GM23338 (cell line): ENCODE data around the gene TRDMT1. TPM values are rescaled to one million over a fixed set of nuclear protein-coding genes. Genes with fewer than 3 reads are reported as not detected.

Experiments
- ATAC-seq: fragments of 200-7000 bp; cut with Tn5 transposase; 3 replicates; pipeline ENCODE4 v1.9.1; 2020
- DNase-seq: peaks from one replicate; pipeline ENCODE4 v3.0.0-alpha.2; 2015; ENCODE audit warnings: low spot score
- H2AFZ ChIP-seq: fragments of 200-600 bp; sonication (generic); 2 replicates; pipeline ENCODE4 v1.8.0; 2016; ENCODE audit warnings: antibody characterized with exemption, mild to moderate bottlenecking, moderate library complexity
- H3F3A ChIP-seq: fragments of 200-600 bp; sonication (generic); replicated peaks from 2 replicates; pipeline ENCODE4 v1.8.0; 2017; ENCODE audit warnings: antibody characterized with exemption, mixed run types, low read depth
- H3K27ac ChIP-seq: fragments of 200-600 bp; sonication (generic); 2 replicates; pipeline ENCODE4 v1.6.1; 2016; ENCODE audit warnings: low read depth
- H3K27me3 ChIP-seq: fragments of 200-600 bp; sonication (generic); 2 replicates; pipeline ENCODE4 v1.8.0; 2016; ENCODE audit warnings: mild to moderate bottlenecking, mixed run types, moderate library complexity; ENCODE audit not compliant: insufficient read depth
- H3K36me3 ChIP-seq: fragments of 200-600 bp; sonication (generic); 2 replicates; pipeline ENCODE4 v1.8.0; 2016; ENCODE audit warnings: mild to moderate bottlenecking; ENCODE audit not compliant: insufficient read depth
- H3K4me1 ChIP-seq: fragments of 200-600 bp; sonication (generic); 2 replicates; pipeline ENCODE4 v1.8.0; 2016; ENCODE audit warnings: mild to moderate bottlenecking, moderate library complexity; ENCODE audit not compliant: insufficient read depth
- H3K4me2 ChIP-seq: fragments of 200-600 bp; sonication (generic); 2 replicates; pipeline ENCODE4 v1.7.1; 2017; ENCODE audit warnings: mixed run types
- H3K4me3 ChIP-seq: fragments of 200-600 bp; sonication (generic); 2 replicates; pipeline ENCODE4 v1.6.1; 2016; ENCODE audit warnings: mixed run types
- H3K79me2 ChIP-seq: fragments of 200-600 bp; sonication (generic); replicated peaks from 2 replicates; pipeline ENCODE4 v1.8.0; 2017; ENCODE audit warnings: mild to moderate bottlenecking; ENCODE audit not compliant: insufficient read depth
- H3K9me2 ChIP-seq: fragments of 200-600 bp; sonication (generic); 2 replicates; pipeline ENCODE4 v1.8.0; 2017; ENCODE audit not compliant: insufficient read depth
- H4K20me1 ChIP-seq: fragments of 200-600 bp; sonication (generic); replicated peaks from 2 replicates; pipeline ENCODE4 v1.8.0; 2017; ENCODE audit warnings: mild to moderate bottlenecking; ENCODE audit not compliant: insufficient read depth
- H3K27ac Mint-ChIP-seq: 2 replicates; pipeline ENCODE4 v1.8.0; 2020; ENCODE audit warnings: inconsistent platforms, mild to moderate bottlenecking, moderate library complexity, mixed read lengths
- H3K27me3 Mint-ChIP-seq: 3 replicates; pipeline ENCODE4 v1.8.0; 2022; ENCODE audit warnings: low read depth, mild to moderate bottlenecking, moderate library complexity, mixed read lengths, inconsistent platforms; ENCODE audit not compliant: insufficient read depth, poor library complexity
- H3K36me3 Mint-ChIP-seq: 3 replicates; pipeline ENCODE4 v1.8.0; 2021; ENCODE audit warnings: low read depth, mild to moderate bottlenecking, inconsistent platforms, moderate library complexity, mixed read lengths
- H3K4me1 Mint-ChIP-seq: 3 replicates; pipeline ENCODE4 v1.8.0; 2020; ENCODE audit warnings: mild to moderate bottlenecking, inconsistent platforms, mixed read lengths
- H3K4me3 Mint-ChIP-seq: 3 replicates; pipeline ENCODE4 v1.8.0; 2021; ENCODE audit warnings: moderate library complexity, mild to moderate bottlenecking, inconsistent platforms, mixed read lengths
- H3K9me3 Mint-ChIP-seq: 3 replicates; pipeline ENCODE4 v1.8.0; 2020; ENCODE audit warnings: moderate library complexity, mild to moderate bottlenecking, inconsistent platforms, mixed read lengths
- CREB1 ChIP-seq: fragments of 250-450 bp; sonication (Bioruptor Pico); IDR thresholded peaks from 2 replicates; pipeline ENCODE4 v1.5.0; 2020; ENCODE audit warnings: low read depth, mild to moderate bottlenecking, moderate library complexity
- CTCF ChIP-seq, 2 experiments: fragments of 200-600 bp in 1 of 2; sonication (generic) in 1 of 2; conservative IDR thresholded peaks; 2 replicates each; pipeline versions ENCODE4 v1.5.1 to v1.6.1; 2016 to 2017; ENCODE audit warnings: antibody characterized with exemption in 2 of 2, low read depth in 2 of 2, mild to moderate bottlenecking in 2 of 2, moderate library complexity in 1 of 2
- EZH2 ChIP-seq: fragments of 200-600 bp; sonication (generic); IDR thresholded peaks from one replicate; pipeline ENCODE4 v1.8.0; 2017; ENCODE audit warnings: antibody characterized with exemption, mild to moderate bottlenecking, low read depth; ENCODE audit not compliant: unreplicated experiment
- EZH2phosphoT487 ChIP-seq: fragments of 200-600 bp; sonication (generic); IDR thresholded peaks from one replicate; pipeline ENCODE4 v1.8.1; 2018; ENCODE audit warnings: antibody characterized with exemption; ENCODE audit not compliant: unreplicated experiment
- JUNB ChIP-seq: IDR thresholded peaks from one replicate; pipeline ENCODE4 v1.6.1; 2016; ENCODE audit warnings: antibody characterized with exemption; ENCODE audit not compliant: unreplicated experiment
- NANOG ChIP-seq: IDR thresholded peaks from 2 replicates; pipeline ENCODE4 v1.6.1; 2016; ENCODE audit warnings: antibody characterized with exemption, borderline replicate concordance
- POLR2AphosphoS5 ChIP-seq: IDR thresholded peaks from 2 replicates; pipeline ENCODE4 v1.6.1; 2016; ENCODE audit warnings: antibody characterized with exemption, low read depth
- ZNF114 ChIP-seq: fragments of 250-450 bp; sonication (Bioruptor Pico); IDR thresholded peaks from 2 replicates; pipeline ENCODE4 v1.5.0; 2020; ENCODE audit warnings: mild to moderate bottlenecking, moderate library complexity
- ZNF331 ChIP-seq: fragments of 250-450 bp; sonication (Bioruptor Pico); IDR thresholded peaks from 2 replicates; pipeline ENCODE4 v1.5.0; 2020; ENCODE audit warnings: low read depth, mild to moderate bottlenecking, moderate library complexity
- polyA plus RNA-seq: library from polyadenylated mRNA; unstranded; fragments of >200 nt; fragmentation: Nextera tagmentation; extraction: Ambion mirVana; gene quantifications from 2 replicates; pipeline ENCODE4 v1.2.1, GENCODE V29; 2016
- total RNA-seq: library from RNA; depleted of rRNA; stranded (reverse); fragments of >200 nt; shearing (Covaris generic); gene quantifications from 2 replicates; pipeline ENCODE4 v1.2.3, GENCODE V29; 2014
- TF ChIP-seq, protein P1 (sequence below): IDR thresholded peaks from one replicate; pipeline ENCODE4 v1.6.1; 2018; ENCODE audit warnings: antibody characterized with exemption; ENCODE audit not compliant: unreplicated experiment
- TF ChIP-seq, protein P2 (sequence below): fragments of 250-450 bp; sonication (Bioruptor Pico); IDR thresholded peaks from 2 replicates; pipeline ENCODE4 v1.5.0; 2020; ENCODE audit warnings: mild to moderate bottlenecking, moderate library complexity

TRDMT1 gene
- total and polyA plus RNA-seq, 2 experiments from 2014 or later: 16.0 to 37.7 TPM

GRCh38 chr10:17109046-17109445 is 92.4 kb downstream of the TRDMT1 start (continued):
- TF ChIP-seq EZH2 (no peak), EZH2phosphoT487 (no peak), NANOG (no peak), ZNF114 (CRISPR knock-in tag) (no peak), POLR2AphosphoS5 (no peak)
- TF ChIP-seq, protein P1, sequence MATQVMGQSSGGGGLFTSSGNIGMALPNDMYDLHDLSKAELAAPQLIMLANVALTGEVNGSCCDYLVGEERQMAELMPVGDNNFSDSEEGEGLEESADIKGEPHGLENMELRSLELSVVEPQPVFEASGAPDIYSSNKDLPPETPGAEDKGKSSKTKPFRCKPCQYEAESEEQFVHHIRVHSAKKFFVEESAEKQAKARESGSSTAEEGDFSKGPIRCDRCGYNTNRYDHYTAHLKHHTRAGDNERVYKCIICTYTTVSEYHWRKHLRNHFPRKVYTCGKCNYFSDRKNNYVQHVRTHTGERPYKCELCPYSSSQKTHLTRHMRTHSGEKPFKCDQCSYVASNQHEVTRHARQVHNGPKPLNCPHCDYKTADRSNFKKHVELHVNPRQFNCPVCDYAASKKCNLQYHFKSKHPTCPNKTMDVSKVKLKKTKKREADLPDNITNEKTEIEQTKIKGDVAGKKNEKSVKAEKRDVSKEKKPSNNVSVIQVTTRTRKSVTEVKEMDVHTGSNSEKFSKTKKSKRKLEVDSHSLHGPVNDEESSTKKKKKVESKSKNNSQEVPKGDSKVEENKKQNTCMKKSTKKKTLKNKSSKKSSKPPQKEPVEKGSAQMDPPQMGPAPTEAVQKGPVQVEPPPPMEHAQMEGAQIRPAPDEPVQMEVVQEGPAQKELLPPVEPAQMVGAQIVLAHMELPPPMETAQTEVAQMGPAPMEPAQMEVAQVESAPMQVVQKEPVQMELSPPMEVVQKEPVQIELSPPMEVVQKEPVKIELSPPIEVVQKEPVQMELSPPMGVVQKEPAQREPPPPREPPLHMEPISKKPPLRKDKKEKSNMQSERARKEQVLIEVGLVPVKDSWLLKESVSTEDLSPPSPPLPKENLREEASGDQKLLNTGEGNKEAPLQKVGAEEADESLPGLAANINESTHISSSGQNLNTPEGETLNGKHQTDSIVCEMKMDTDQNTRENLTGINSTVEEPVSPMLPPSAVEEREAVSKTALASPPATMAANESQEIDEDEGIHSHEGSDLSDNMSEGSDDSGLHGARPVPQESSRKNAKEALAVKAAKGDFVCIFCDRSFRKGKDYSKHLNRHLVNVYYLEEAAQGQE: no peak

GRCh38 chr10:17106991-17107390 is 94.5 kb downstream of the TRDMT1 start:
- H3K9me2 ChIP-seq: no peaks in the 10 kb centered on the region
- no peak for DNase-seq
- no peaks in the 10 kb centered on the region for H4K20me1 ChIP-seq
- Mint-ChIP-seq H3K4me1 (no peaks in the 10 kb centered on the region), H3K36me3 (no peaks in the 10 kb centered on the region), H3K9me3 (no peaks in the 10 kb centered on the region), H3K27ac (no peak overlapping the region), H3K27me3 (no peaks in the 10 kb centered on the region), H3K4me3 (no peak overlapping the region)
- H3K4me2 ChIP-seq: no peak overlapping the region
- ATAC-seq: no peak
- H3F3A ChIP-seq: no peaks in the 10 kb centered on the region
- H3K27ac ChIP-seq: no peak overlapping the region
- no peaks in the 10 kb centered on the region for H3K79me2 ChIP-seq
- H2AFZ ChIP-seq: no peak overlapping the region
- H3K4me3 ChIP-seq: no peak overlapping the region
- no peaks in the 10 kb centered on the region for H3K27me3 ChIP-seq
- no peaks in the 10 kb centered on the region for H3K36me3 ChIP-seq
- H3K4me1 ChIP-seq: no peaks in the 10 kb centered on the region
- TF ChIP-seq, protein P2, sequence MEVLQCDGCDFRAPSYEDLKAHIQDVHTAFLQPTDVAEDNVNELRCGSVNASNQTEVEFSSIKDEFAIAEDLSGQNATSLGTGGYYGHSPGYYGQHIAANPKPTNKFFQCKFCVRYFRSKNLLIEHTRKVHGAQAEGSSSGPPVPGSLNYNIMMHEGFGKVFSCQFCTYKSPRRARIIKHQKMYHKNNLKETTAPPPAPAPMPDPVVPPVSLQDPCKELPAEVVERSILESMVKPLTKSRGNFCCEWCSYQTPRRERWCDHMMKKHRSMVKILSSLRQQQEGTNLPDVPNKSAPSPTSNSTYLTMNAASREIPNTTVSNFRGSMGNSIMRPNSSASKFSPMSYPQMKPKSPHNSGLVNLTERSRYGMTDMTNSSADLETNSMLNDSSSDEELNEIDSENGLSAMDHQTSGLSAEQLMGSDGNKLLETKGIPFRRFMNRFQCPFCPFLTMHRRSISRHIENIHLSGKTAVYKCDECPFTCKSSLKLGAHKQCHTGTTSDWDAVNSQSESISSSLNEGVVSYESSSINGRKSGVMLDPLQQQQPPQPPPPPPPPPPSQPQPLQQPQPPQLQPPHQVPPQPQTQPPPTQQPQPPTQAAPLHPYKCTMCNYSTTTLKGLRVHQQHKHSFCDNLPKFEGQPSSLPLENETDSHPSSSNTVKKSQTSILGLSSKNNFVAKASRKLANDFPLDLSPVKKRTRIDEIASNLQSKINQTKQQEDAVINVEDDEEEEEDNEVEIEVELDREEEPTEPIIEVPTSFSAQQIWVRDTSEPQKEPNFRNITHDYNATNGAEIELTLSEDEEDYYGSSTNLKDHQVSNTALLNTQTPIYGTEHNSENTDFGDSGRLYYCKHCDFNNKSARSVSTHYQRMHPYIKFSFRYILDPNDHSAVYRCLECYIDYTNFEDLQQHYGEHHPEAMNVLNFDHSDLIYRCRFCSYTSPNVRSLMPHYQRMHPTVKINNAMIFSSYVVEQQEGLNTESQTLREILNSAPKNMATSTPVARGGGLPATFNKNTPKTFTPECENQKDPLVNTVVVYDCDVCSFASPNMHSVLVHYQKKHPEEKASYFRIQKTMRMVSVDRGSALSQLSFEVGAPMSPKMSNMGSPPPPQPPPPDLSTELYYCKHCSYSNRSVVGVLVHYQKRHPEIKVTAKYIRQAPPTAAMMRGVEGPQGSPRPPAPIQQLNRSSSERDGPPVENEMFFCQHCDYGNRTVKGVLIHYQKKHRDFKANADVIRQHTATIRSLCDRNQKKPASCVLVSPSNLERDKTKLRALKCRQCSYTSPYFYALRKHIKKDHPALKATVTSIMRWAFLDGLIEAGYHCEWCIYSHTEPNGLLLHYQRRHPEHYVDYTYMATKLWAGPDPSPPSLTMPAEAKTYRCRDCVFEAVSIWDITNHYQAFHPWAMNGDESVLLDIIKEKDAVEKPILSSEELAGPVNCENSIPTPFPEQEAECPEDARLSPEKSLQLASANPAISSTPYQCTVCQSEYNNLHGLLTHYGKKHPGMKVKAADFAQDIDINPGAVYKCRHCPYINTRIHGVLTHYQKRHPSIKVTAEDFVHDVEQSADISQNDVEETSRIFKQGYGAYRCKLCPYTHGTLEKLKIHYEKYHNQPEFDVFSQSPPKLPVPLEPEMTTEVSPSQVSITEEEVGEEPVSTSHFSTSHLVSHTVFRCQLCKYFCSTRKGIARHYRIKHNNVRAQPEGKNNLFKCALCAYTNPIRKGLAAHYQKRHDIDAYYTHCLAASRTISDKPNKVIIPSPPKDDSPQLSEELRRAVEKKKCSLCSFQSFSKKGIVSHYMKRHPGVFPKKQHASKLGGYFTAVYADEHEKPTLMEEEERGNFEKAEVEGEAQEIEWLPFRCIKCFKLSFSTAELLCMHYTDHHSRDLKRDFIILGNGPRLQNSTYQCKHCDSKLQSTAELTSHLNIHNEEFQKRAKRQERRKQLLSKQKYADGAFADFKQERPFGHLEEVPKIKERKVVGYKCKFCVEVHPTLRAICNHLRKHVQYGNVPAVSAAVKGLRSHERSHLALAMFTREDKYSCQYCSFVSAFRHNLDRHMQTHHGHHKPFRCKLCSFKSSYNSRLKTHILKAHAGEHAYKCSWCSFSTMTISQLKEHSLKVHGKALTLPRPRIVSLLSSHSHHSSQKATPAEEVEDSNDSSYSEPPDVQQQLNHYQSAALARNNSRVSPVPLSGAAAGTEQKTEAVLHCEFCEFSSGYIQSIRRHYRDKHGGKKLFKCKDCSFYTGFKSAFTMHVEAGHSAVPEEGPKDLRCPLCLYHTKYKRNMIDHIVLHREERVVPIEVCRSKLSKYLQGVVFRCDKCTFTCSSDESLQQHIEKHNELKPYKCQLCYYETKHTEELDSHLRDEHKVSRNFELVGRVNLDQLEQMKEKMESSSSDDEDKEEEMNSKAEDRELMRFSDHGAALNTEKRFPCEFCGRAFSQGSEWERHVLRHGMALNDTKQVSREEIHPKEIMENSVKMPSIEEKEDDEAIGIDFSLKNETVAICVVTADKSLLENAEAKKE (CRISPR knock-in tag): no peak
- no peak for TF ChIP-seq NANOG
- TF ChIP-seq CREB1 (CRISPR knock-in tag): no peak
- no peak for TF ChIP-seq EZH2
- no peak for TF ChIP-seq ZNF331 (CRISPR knock-in tag)
- TF ChIP-seq CTCF (conservative IDR thresholded peaks at IDR 0.05; ENCODE audit: low read depth in 2 of 2): no peak
- TF ChIP-seq JUNB: no peak
